ENCODE measurements around the gene GAS2L1.

Gene GAS2L1

GRCh38 chr22:29306175-29306834 lies at the start of gene GAS2L1:
Gene GAS2L1, plus strand, starts transcription at chr22:29306650. Its CDS starts 1,456 bp downstream, at chr22:29308106.
- peak; percentile 100 for DNase-seq (ENCODE audit: low spot score)

GRCh38 chr22:29257751-29258181 lies 48.7 kb upstream of the GAS2L1 start:
- DNase-seq (ENCODE audit: low spot score): peak; percentile 17

- peak; percentile 24 for DNase-seq (ENCODE audit: low spot score)
Measured at GRCh38 chr22:29258407-29259252, 47.8 kb upstream of the GAS2L1 start.

GRCh38 chr22:29259253-29259899 lies 47.1 kb upstream of the GAS2L1 start:
- peak; percentile 82 for DNase-seq (ENCODE audit: low spot score)

GRCh38 chr22:29260031-29260560 lies 46.4 kb upstream of the GAS2L1 start:
- no peak for DNase-seq (ENCODE audit: low spot score)

- DNase-seq (ENCODE audit: low spot score): peak; percentile 38
Measured at GRCh38 chr22:29260601-29261315, 45.7 kb upstream of the GAS2L1 start.

GRCh38 chr22:29263791-29264276 lies 42.6 kb upstream of the GAS2L1 start:
- DNase-seq (ENCODE audit: low spot score): no peak

GRCh38 chr22:29265305-29265704 lies 41.1 kb upstream of the GAS2L1 start:
- DNase-seq (ENCODE audit: low spot score): peak; percentile 27

GRCh38 chr22:29265929-29266328 lies 40.5 kb upstream of the GAS2L1 start:
- DNase-seq (ENCODE audit: low spot score): peak; percentile 12

GRCh38 chr22:29266564-29267461 lies 39.6 kb upstream of the GAS2L1 start:
- DNase-seq (ENCODE audit: low spot score): peak; percentile 54

- DNase-seq (ENCODE audit: low spot score): no peak
Measured at GRCh38 chr22:29267462-29267857, 39.0 kb upstream of the GAS2L1 start.

- DNase-seq (ENCODE audit: low spot score): peak; percentile 99
Measured at GRCh38 chr22:29267858-29268510, 38.5 kb upstream of the GAS2L1 start, which contains the start of the genes EWSR1 and RHBDD3. Gene EWSR1, plus strand, starts transcription at chr22:29268268. Its CDS starts 69 bp downstream, at chr22:29268337. Gene RHBDD3, minus strand, starts transcription at chr22:29267981. Its CDS starts 2,355 bp downstream, at chr22:29265626.

- DNase-seq (ENCODE audit: low spot score): peak; percentile 67
Measured at GRCh38 chr22:29268511-29269229, 37.8 kb upstream of the GAS2L1 start.

GRCh38 chr22:29269230-29269604 lies 37.2 kb upstream of the GAS2L1 start:
- DNase-seq (ENCODE audit: low spot score): no peak

GRCh38 chr22:29269731-29270474 lies 36.5 kb upstream of the GAS2L1 start:
- DNase-seq (ENCODE audit: low spot score): peak; percentile 30

GRCh38 chr22:29270475-29271271 lies 35.8 kb upstream of the GAS2L1 start:
- DNase-seq (ENCODE audit: low spot score): peak; percentile 84

- no peak for DNase-seq (ENCODE audit: low spot score)
Measured at GRCh38 chr22:29272624-29273023, 33.8 kb upstream of the GAS2L1 start.

- peak; percentile 20 for DNase-seq (ENCODE audit: low spot score)
Measured at GRCh38 chr22:29275167-29275566, 31.3 kb upstream of the GAS2L1 start.
